SHP77 treated with DMSO at 0.1 percent for 48 hours (cell line): ENCODE results near the gene ARAP2.

ENCODE experiments used
- DNase-seq: peaks from one replicate; lab custom pipeline; 2025; lab: John Stamatoyannopoulos, UW

Gene ARAP2

DNA sequence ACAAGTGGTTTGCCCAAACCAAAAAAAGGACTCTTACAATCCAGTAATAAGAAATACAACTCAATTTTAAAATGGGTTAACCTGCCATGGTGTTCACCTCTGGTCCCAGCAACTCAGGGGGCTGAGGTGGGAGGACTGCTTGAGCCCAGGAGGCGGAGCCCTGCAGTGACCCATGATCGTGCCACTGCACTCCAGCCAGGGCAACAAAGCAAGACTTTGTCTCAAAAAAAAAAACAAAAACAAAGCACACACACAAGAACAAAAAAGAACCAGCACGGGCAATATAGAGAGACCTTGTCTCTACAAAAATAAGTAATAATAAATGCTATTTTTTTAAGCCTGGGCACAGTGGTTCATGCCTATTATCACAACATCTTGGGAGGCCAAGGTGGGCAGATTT, 28.7 kb downstream of the ARAP2 start:
- DNase-seq: no peak

DNA sequence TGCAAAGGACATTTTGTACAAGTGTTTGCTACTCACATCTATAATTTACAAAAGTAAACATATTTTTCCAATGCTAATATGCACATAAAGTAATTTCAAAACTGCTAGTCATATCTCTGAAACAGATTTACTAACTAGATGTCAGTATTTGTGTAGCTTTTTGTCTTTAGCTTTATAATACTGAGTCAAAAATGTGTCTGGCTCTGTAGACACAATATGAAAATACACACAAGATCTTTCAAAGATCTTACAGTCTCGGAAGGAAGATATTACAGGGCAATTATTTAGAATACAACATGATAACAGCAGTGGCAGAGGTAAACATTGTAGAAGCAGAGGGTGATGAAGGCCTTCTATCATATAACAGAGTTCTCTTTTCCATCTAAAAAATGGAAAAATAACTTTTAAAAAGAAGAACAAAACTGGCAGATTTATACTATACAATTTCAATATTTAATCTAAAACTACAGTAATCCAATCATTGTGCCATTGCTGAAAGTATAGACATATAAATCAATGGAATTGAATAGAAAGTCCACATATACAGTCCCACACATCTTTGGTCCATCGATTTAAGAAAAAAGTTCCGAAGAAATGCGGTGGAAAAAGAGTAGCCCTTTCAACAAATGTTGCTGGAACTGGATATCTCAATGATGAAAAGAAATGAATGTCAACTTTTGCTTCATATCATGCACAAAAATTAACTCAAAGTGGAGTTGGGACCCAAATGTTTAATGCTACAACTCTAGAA, 29.4 kb downstream of the ARAP2 start:
- no peak for DNase-seq

DNA sequence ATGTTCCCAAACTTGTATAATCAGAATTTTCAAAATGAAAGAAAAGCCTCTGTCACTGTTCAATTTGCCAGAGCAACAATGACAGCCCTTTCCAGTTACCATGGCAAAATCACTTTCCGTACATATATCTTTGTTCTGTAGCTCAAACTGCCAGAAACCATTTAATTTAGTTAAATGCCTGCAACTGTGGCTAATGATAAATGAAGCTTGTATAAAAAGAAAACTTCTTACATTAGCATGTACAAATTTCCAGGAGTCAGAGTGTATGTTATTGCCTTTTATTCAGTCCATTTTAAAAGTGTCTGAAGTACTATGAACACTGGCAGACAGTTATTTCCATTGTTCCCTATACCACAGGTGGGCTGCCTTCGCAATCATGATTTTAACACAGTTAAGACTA, 30.3 kb downstream of the ARAP2 start:
- DNase-seq: no peak

- DNase-seq: no peak
Observed at GRCh38 chr4:36211084-36211483, 33.2 kb downstream of the ARAP2 start.

- DNase-seq: no peak
Observed at GRCh38 chr4:36209941-36210649, 34.2 kb downstream of the ARAP2 start.

DNA sequence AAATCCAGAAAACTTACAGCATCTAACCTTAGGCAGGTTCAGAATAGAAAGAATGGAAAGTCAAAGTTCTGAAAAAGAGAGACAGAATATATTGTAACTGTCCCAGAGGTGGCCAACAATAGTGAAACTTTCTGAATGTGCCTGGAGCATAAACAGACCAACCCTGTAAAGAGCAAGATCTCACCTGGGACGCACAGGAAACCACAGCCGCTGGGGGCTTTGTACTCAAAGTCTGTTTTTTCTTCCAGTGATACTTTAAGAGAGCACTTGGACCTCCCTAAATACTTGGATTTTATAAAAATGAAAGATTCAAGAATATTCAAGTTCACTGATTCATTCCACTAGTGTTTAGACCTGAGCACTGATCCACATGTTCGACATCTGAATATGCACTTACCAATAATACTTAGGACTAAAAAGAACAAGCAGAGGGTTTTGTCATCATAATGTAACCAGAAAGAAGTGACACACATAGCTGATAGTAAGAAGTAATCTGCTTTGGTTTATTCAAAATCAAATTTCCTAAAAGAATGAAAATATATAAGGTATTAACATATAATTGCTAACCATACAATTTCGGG, 35.3 kb downstream of the ARAP2 start:
- DNase-seq: no peak

- DNase-seq: no peak
Observed at GRCh38 chr4:36207831-36208520, 36.3 kb downstream of the ARAP2 start.

DNA sequence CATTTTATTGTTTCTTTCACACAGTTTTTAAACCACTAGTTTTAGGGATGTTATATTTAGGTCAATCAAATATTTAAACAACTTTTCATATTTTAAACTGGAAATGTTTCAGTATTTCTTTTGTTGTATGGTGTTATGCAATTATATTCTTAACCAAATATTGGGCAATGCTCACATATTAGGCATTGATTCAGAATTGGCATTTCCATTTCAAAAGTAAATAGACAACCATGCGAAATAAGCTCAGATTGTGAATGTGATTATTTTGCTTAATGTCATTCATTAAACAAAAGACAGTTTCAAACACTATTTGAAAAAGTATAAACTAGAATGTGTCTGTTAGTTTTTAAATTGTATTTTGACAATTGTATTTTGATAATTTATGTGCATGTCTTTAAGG, 36.9 kb downstream of the ARAP2 start:
- DNase-seq: no peak

DNA sequence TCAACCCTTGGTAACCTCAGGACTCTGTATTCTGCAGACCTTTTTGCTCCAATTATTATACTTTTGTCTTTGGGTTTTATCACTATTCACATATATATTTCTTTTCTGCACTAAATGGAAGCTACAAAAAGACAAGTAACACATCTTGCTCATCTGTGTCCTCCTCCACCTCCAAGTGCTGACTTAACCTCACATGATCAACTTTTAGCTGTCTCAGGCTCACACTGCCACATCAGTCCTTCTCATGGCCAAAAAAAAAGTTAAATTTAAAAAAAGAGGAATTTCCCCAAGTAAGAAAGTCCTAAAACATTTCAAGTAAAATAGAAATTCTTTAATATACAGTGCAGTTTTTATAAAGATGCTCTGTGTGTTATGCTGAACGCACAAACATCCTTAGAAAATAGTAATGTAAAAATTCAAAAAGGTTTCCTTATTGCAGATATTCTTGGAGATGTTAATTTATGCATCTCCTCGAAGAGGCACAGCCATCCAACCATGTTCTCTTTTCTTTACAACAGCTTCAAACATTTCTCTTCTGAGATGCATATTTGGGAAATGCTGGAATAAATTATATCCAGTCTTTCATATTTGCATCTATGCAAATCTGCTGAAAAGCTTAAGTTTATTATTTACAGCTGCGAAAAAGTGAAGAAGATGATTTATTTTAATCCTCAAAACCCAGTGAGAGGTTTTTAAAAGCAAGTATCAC, 37.6 kb downstream of the ARAP2 start:
- no peak for DNase-seq

DNA sequence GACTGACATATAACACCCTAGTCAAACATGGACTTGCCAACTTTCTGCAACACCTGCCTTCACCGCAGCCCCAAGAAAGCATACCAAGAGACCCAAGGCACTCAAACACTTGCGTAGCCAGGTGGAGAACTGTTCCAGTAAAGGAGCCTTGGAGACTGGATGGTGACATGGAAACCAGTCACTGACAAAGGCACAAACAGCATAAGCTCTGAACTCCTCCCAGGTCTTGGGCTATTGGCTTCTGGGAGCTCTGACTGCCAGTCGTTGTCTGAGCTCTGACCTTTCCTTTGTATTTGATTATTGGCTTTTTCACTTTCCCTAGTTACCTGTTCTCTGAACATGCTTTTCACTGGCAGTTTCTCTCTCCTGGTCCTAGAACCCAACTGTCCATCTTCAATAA, 38.3 kb downstream of the ARAP2 start:
- DNase-seq: no peak

DNA sequence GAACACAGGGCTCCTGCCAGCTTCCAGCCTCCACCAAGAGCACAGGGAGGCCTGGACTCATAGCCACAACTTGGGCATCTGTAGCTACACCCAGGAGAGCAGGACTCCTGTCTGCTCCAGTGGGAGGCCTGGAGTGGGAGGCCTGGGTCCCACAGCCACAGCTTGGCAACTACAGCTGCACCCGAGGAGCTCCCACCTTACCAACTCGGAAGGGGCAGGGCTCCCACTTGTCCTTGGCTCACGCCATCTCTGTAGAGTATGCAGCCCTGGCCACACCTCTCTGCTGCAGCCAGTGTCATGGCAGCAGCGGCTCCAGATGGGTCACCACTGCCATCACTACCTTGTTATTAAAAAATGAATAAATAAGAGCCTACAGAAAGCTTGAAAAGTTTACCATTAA, 45.5 kb downstream of the ARAP2 start:
- DNase-seq: no peak

- no peak for DNase-seq
Observed at GRCh38 chr4:36198068-36198808, 46.1 kb downstream of the ARAP2 start.

- DNase-seq: no peak
Observed at GRCh38 chr4:36197501-36197900, 46.8 kb downstream of the ARAP2 start.

- DNase-seq: no peak
Observed at GRCh38 chr4:36196145-36196913, 48.0 kb downstream of the ARAP2 start.

DNA sequence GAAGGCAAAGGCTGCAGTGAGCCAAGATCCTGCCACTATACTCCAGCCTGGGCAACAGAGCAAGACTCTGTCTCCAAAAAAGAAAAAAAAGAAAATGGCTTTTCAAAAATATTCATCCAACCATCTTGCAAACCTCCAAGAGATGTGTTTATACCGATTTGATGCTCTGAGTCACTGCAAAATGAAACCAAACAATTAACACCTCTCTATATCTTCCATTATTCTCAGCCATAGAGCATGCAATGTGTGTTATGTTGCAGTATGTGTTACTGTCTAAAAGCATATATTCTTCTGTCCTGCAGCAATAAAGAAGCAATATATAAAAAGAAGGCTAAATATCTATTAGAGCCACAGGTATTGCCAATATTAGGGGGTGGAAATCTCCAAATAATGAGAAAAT, 51.4 kb downstream of the ARAP2 start:
- no peak for DNase-seq

GRCh38 chr4:36189511-36190226, 54.6 kb downstream of the ARAP2 start:
- DNase-seq: no peak

GRCh38 chr4:36187723-36188333, 56.5 kb downstream of the ARAP2 start:
- no peak for DNase-seq

DNA sequence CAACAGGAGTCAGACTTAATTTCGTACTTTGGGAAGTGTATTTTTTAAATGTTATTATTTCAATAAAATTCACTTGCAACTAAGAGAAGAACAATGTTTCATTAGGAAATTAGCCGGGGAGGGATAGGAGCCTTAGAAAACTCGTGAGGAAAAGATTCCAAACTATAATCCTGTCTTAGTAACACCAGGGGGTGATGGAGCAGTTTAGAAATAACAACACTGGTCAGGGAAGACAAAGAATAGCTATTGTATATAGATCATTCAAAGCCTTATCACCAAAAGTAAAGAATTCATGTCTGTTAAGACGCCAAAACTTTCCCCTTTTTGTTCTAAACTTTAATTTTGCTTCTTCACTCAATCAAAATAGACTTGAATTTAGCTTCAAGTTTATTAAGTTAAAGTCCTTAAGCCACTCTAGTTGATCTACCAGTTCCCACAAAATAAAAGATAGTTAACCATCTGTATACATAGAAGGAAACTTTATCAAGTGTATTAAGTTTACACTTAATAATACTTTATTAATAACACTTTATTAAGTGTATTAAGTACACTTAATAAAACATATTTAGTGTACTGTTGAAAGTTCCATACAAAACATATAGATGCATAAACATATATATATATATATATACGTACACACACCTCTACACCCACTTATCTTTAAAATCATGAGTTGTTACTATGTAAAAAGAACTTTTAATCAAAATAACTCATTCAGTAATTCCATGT, 60.5 kb downstream of the ARAP2 start:
- no peak for DNase-seq

- DNase-seq: no peak
Observed at GRCh38 chr4:36183232-36183631, 61.1 kb downstream of the ARAP2 start.
